ENCODE data around the gene KLK8. TPM values are rescaled to one million over a fixed set of nuclear protein-coding genes. Genes with fewer than 3 reads are reported as not detected.

Gene KLK8
- total and polyA plus RNA-seq, 2 of the 13 experiments (the other 11 are each of a cell fraction or from before 2014, with no cell fraction given), result not detected

GRCh38 chr19:51000426-51000825 lies 978 bp downstream of the KLK8 start:
- H3K4me2 ChIP-seq (ENCODE audit: low read depth, low read length), result no peak overlapping the region
- POLR2A ChIA-PET, result no interaction called here
- BruUV-seq (replicated peaks), result no TSS peak

More at GRCh38 chr19:51000426-51000825, 978 bp downstream of the KLK8 start:
- no peaks in the 10 kb centered on the region for H4K20me1 ChIP-seq (ENCODE audit: insufficient read depth, low read length)
- intact Hi-C loops (cut with micrococcal nuclease; ENCODE audit: unreplicated experiment), result no loop called here
- no peak for DNase-seq (ENCODE audit: low spot score)
- H2AFZ ChIP-seq (ENCODE audit: low read length), result no peak overlapping the region
- no peak overlapping the region for H3K9ac ChIP-seq (ENCODE audit: insufficient read depth, low read depth, low read length)
- no peak overlapping the region for H3K27ac ChIP-seq (ENCODE audit: extremely low read length, insufficient read depth, low read length)
- TF ChIP-seq RORA (CRISPR knock-in tag; IDR thresholded peaks at IDR 0.05) (no peak), JDP2 (CRISPR knock-in tag; IDR thresholded peaks at IDR 0.05; ENCODE audit: borderline replicate concordance) (no peak), DMTF1 (CRISPR knock-in tag; IDR thresholded peaks at IDR 0.05) (no peak), UBTF (CRISPR knock-in tag; IDR thresholded peaks at IDR 0.05) (no peak), NPAS2 (CRISPR knock-in tag; IDR thresholded peaks at IDR 0.05; ENCODE audit: borderline replicate concordance) (no peak)
- H3K4me3 ChIP-seq (replicated peaks in 1 of 3; ENCODE audit: insufficient read depth in 1 of 3, low read depth in 2 of 3, low read length in 3 of 3), result no peak overlapping the region
- H3K79me2 ChIP-seq (ENCODE audit: insufficient read depth, low read length), result no peaks in the 10 kb centered on the region
- peaks cover 3 to 11% of the 10 kb centered on the region in 2 experiments; a peak in 4 of 5 replicates for H3K27me3 ChIP-seq (ENCODE audit: control insufficient read depth in 1 of 2, insufficient read depth in 2 of 2, low read length in 2 of 2)
- no peak for FAIRE-seq
- H3K9me3 ChIP-seq (ENCODE audit: low read length), result no peaks in the 10 kb centered on the region
- ATAC-seq, result no peak
- H3K4me1 ChIP-seq (ENCODE audit: insufficient read depth, low read length), result no peaks in the 10 kb centered on the region
- in situ Hi-C loops (cut with HindIII; ENCODE audit: extremely low pct_ligation_motif_present, low pct_unique_long_range_greater_than_20kb), result no loop called here
- CTCF ChIA-PET (ENCODE audit: low intra/inter-chr PET ratio, low total read pairs), result no interaction called here
- WGBS (ENCODE audit: low lambda C conversion rate), result 64% methylated on average over 6 of the region's 10 CpGs
- no peaks in the 10 kb centered on the region for H3K36me3 ChIP-seq (replicated peaks in 1 of 2; ENCODE audit: control insufficient read depth in 1 of 2, insufficient read depth in 2 of 2, low read length in 2 of 2)

All from HepG2 (cell line).